ENCODE results near the gene PIPOX.

The PIPOX gene

DNA sequence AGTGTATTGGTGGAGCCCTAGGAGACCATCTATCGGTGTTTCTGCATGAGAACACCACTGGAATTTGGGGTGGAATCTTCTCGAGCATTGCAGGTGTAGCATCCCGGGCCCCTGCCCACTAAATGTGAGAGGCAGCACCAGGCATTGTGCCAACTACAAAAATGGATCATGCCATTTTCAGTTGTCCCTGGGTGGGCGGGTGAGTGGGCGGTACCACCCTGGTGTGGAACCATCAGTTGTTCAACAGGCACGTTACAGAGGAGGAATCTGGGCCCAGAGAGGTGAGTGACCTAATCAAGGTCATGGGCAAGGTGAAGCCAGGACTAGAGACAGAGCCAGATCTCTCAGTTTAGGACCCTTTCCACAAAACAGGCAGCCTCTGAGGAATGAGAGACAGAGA, 8.8 kb downstream of the PIPOX start:
- H2AFZ ChIP-seq (ENCODE audit: low read depth, low read length), result no peak overlapping the region
- TF ChIP-seq, protein P1, sequence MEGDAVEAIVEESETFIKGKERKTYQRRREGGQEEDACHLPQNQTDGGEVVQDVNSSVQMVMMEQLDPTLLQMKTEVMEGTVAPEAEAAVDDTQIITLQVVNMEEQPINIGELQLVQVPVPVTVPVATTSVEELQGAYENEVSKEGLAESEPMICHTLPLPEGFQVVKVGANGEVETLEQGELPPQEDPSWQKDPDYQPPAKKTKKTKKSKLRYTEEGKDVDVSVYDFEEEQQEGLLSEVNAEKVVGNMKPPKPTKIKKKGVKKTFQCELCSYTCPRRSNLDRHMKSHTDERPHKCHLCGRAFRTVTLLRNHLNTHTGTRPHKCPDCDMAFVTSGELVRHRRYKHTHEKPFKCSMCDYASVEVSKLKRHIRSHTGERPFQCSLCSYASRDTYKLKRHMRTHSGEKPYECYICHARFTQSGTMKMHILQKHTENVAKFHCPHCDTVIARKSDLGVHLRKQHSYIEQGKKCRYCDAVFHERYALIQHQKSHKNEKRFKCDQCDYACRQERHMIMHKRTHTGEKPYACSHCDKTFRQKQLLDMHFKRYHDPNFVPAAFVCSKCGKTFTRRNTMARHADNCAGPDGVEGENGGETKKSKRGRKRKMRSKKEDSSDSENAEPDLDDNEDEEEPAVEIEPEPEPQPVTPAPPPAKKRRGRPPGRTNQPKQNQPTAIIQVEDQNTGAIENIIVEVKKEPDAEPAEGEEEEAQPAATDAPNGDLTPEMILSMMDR (IDR thresholded peaks at IDR 0.05; ENCODE audit: low read depth, low read length), result no peak
- TF ChIP-seq EZH2phosphoT487 (IDR thresholded peaks at IDR 0.05; ENCODE audit: low read depth), result no peak
- peaks cover 8% of the 10 kb centered on the region; the same call in 1 of the 2 replicates for H3K4me1 ChIP-seq (ENCODE audit: low read length)
- no peak overlapping the region for H3K4me2 ChIP-seq (ENCODE audit: low read length)
- H3K27me3 ChIP-seq (ENCODE audit: low read depth, low read length), result peaks cover 10% of the 10 kb centered on the region; the same call in 1 of the 2 replicates
- no peaks in the 10 kb centered on the region for H3K79me2 ChIP-seq (ENCODE audit: low read length)
- no peak overlapping the region for H3K4me3 ChIP-seq (ENCODE audit: low read length)
- H4K20me1 ChIP-seq (ENCODE audit: insufficient read depth, low read length), result no peaks in the 10 kb centered on the region
- H3K36me3 ChIP-seq (replicated peaks; ENCODE audit: low read depth, low read length), result no peaks in the 10 kb centered on the region
- H3K9ac ChIP-seq (ENCODE audit: low read length), result no peak overlapping the region
- no peaks in the 10 kb centered on the region for H3K9me3 ChIP-seq (ENCODE audit: insufficient read depth, low read length)
- no peak overlapping the region for H3K27ac ChIP-seq (ENCODE audit: low read length)

DNA sequence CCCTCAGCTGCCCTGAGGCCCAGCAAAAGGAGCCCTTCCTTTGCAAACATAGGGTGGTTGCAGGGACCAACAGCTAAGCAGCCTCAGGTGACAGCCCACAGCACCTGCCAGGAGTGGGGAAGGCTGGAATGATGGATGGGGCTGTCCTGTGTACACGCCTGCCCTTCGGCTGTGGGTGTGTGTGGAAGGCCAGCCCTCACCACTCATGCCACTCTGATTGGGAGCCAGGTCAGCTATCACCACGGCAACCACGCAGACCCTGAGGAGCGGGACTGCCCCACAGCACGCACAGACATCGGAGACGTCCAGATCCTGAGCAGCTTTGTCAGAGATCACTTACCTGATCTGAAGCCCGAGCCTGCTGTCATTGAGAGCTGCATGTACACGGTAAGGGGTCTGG, 11.9 kb downstream of the PIPOX start:
- TF ChIP-seq, protein P1 (IDR thresholded peaks at IDR 0.05; ENCODE audit: low read depth, low read length), result no peak
- TF ChIP-seq EZH2phosphoT487 (IDR thresholded peaks at IDR 0.05; ENCODE audit: low read depth), result no peak
- Histone ChIP-seq H3K4me3 (ENCODE audit: low read length) (no peak overlapping the region), H3K4me2 (ENCODE audit: low read length) (no peak overlapping the region), H3K9me3 (ENCODE audit: insufficient read depth, low read length) (no peaks in the 10 kb centered on the region), H3K4me1 (ENCODE audit: low read length) (no peaks in the 10 kb centered on the region), H4K20me1 (ENCODE audit: insufficient read depth, low read length) (no peaks in the 10 kb centered on the region), H3K79me2 (ENCODE audit: low read length) (no peaks in the 10 kb centered on the region), H3K9ac (ENCODE audit: low read length) (no peak overlapping the region), H3K27me3 (ENCODE audit: low read depth, low read length) (peaks cover 3% of the 10 kb centered on the region; the same call in 1 of the 2 replicates), H3K27ac (ENCODE audit: low read length) (no peak overlapping the region), H2AFZ (ENCODE audit: low read depth, low read length) (no peak overlapping the region), H3K36me3 (replicated peaks; ENCODE audit: low read depth, low read length) (no peaks in the 10 kb centered on the region)

DNA sequence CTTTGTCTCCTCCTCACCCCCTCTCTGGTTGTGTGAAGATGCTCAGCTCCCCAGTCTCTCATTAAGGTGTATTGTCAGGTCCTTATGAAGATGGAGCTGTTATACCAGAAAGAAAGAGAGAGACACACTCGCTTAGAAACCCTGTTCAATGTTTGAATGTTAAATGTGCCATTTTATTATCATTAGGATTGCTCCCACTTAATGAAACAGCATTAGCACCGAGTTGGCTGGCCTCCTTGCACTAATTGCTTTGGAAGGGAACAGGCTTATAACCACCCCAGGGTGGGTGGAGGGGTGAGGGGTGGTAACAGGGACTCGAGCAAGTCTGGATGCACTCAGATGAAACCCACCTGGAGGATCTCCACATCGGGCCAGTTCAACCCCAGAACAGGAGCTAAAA, 14.4 kb downstream of the PIPOX start:
- Histone ChIP-seq H3K9ac (ENCODE audit: low read length) (no peak overlapping the region), H3K79me2 (ENCODE audit: low read length) (no peaks in the 10 kb centered on the region), H3K4me3 (ENCODE audit: low read length) (no peak overlapping the region), H3K36me3 (replicated peaks; ENCODE audit: low read depth, low read length) (no peaks in the 10 kb centered on the region), H3K4me1 (ENCODE audit: low read length) (no peaks in the 10 kb centered on the region), H3K4me2 (ENCODE audit: low read length) (no peak overlapping the region), H3K27me3 (ENCODE audit: low read depth, low read length) (peaks cover 3% of the 10 kb centered on the region; the same call in 1 of the 2 replicates), H3K27ac (ENCODE audit: low read length) (no peak overlapping the region), H4K20me1 (ENCODE audit: insufficient read depth, low read length) (no peaks in the 10 kb centered on the region), H2AFZ (ENCODE audit: low read depth, low read length) (no peak overlapping the region), H3K9me3 (ENCODE audit: insufficient read depth, low read length) (no peaks in the 10 kb centered on the region)
- no peak for TF ChIP-seq EZH2phosphoT487 (IDR thresholded peaks at IDR 0.05; ENCODE audit: low read depth)
- TF ChIP-seq, protein P1 (IDR thresholded peaks at IDR 0.05; ENCODE audit: low read depth, low read length), result no peak

DNA sequence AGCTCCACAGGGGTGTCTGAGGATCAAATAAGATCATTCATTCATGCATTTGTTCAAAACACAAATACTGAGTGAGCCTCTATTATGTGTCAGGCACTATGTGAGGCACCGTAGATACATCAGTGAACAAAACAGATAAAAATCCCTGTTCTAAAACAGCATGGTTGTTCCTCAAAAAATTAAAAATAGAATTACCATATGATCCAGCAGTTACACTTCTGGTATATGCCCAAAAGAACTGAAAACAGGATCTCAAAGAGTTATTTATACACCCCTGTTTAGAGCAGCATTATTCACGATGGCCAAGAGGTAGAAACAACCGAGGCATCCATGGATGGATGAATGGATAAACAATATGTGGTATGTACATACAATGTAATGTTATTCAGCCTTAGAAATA, 15.4 kb downstream of the PIPOX start:
- Histone ChIP-seq H3K27ac (ENCODE audit: low read length) (no peak overlapping the region), H3K9ac (ENCODE audit: low read length) (no peak overlapping the region), H3K79me2 (ENCODE audit: low read length) (no peaks in the 10 kb centered on the region), H3K27me3 (ENCODE audit: low read depth, low read length) (peaks cover 3% of the 10 kb centered on the region; the same call in 1 of the 2 replicates), H3K36me3 (replicated peaks; ENCODE audit: low read depth, low read length) (no peaks in the 10 kb centered on the region), H3K4me3 (ENCODE audit: low read length) (no peak overlapping the region), H3K4me1 (ENCODE audit: low read length) (no peaks in the 10 kb centered on the region), H2AFZ (ENCODE audit: low read depth, low read length) (no peak overlapping the region), H4K20me1 (ENCODE audit: insufficient read depth, low read length) (no peaks in the 10 kb centered on the region), H3K9me3 (ENCODE audit: insufficient read depth, low read length) (no peaks in the 10 kb centered on the region), H3K4me2 (ENCODE audit: low read length) (no peak overlapping the region)
- TF ChIP-seq EZH2phosphoT487 (IDR thresholded peaks at IDR 0.05; ENCODE audit: low read depth), result no peak
- TF ChIP-seq, protein P1 (IDR thresholded peaks at IDR 0.05; ENCODE audit: low read depth, low read length), result no peak
